Transverse colon (tissue), 4 donors: ENCODE data around the gene ANKFN1. TPM values are rescaled to one million over a fixed set of nuclear protein-coding genes. Genes with fewer than 3 reads are reported as not detected.

ENCODE experiments used
- DNase-seq: peaks from one replicate; pipeline ENCODE4 v3.0.0-alpha.2; 2019
- H3K27ac ChIP-seq, 4 donors: fragments of 200-600 bp; sonication (generic); 2 replicates each; pipeline ENCODE4 v1.5.1; 2016 to 2018; ENCODE audit warnings: inconsistent platforms in 4 of 4
- H3K27me3 ChIP-seq: fragments of 200-600 bp; sonication (generic); 2 replicates; pipeline ENCODE4 v1.5.1; 2017; ENCODE audit warnings: inconsistent platforms
- H3K36me3 ChIP-seq, 4 donors: fragments of 200-600 bp; sonication (generic); 2 replicates each; pipeline ENCODE4 v1.5.1; 2017 to 2019; ENCODE audit warnings: inconsistent platforms in 4 of 4
- H3K4me1 ChIP-seq, 4 donors: fragments of 200-600 bp; sonication (generic); 2 replicates each; pipeline ENCODE4 v1.5.1; 2017 to 2020; ENCODE audit warnings: inconsistent platforms in 4 of 4
- H3K4me3 ChIP-seq, 4 donors: fragments of 200-600 bp; sonication (generic); 1 replicate in 1 of 4; 2 replicates in 3 of 4; pipeline versions ENCODE4 v1.5.1 to v1.6.1; 2017 to 2019; ENCODE audit warnings: inconsistent platforms in 4 of 4
- H3K9me3 ChIP-seq, 2 donors: fragments of 200-600 bp; sonication (generic); 2 replicates each; pipeline ENCODE4 v1.5.1; 2017 to 2019; ENCODE audit warnings: inconsistent platforms in 2 of 2
- EP300 ChIP-seq: sonication (generic); formaldehyde crosslinking; IDR thresholded peaks from one replicate; pipeline ENCODE4 v1.6.1; 2017; ENCODE audit warnings: antibody characterized with exemption, low read depth
- POLR2A ChIP-seq: fragments of 450-650 bp; IDR thresholded peaks from one replicate; pipeline ENCODE4 v1.6.1; 2016; ENCODE audit warnings: antibody characterized with exemption, mild to moderate bottlenecking, moderate library complexity
- POLR2AphosphoS5 ChIP-seq, 3 donors: sonication (generic); formaldehyde crosslinking; IDR thresholded peaks; one replicate each; pipeline ENCODE4 v1.6.1; 2016; ENCODE audit warnings: antibody characterized with exemption in 3 of 3
- WGBS, 2 donors: methylation state at CpG; one replicate each; pipeline ENCODE4 v1.1.5; 2018; ENCODE audit warnings: low coverage in 1 of 2; 5-methylcytosine and 5-hydroxymethylcytosine counted together
- in situ Hi-C, 4 donors: fragments of 200-750 bp; cut with MboI; loops; one replicate each; pipeline versions ENCODE4 v1.15.0 to v1.15.1; 2017; ENCODE audit warnings: low sequenced_read_pairs in 3 of 4, low pct_ligation_motif_present in 1 of 4, low pct_unique_long_range_greater_than_20kb in 1 of 4
- intact Hi-C: fragments of 100-400 bp; cut with DNase I; formaldehyde crosslinking; loops from one replicate; pipeline ENCODE4 v1.15.1; 2023; ENCODE audit warnings: low total_unique reads
- small RNA-seq, 4 donors: library from RNA; depleted of rRNA; stranded (forward); fragments of <200 nt; gene quantifications; one replicate each; pipeline ENCODE3, GENCODE V24; 2016
- total RNA-seq, 4 donors: library from RNA; depleted of rRNA; stranded (reverse); fragments of >200 nt; gene quantifications; one replicate each; pipeline ENCODE4 v1.1.0, GENCODE V29; 2016
- TF ChIP-seq, protein P1 (sequence below), 5 experiments: fragments of 200-600 bp in 3 of 5; fragments of 450-650 bp in 2 of 5; sonication (generic) in 3 of 5; IDR thresholded peaks; 1 replicate in 2 of 5; 2 replicates in 3 of 5; pipeline ENCODE4 v1.5.1; 2016 to 2017; ENCODE audit warnings: antibody characterized with exemption in 5 of 5, inconsistent platforms in 3 of 5, mild to moderate bottlenecking in 2 of 5, moderate library complexity in 1 of 5

The ANKFN1 gene
- total RNA-seq, 4 donors from 2014 or later = 1.2 TPM; not detected in 3

DNA sequence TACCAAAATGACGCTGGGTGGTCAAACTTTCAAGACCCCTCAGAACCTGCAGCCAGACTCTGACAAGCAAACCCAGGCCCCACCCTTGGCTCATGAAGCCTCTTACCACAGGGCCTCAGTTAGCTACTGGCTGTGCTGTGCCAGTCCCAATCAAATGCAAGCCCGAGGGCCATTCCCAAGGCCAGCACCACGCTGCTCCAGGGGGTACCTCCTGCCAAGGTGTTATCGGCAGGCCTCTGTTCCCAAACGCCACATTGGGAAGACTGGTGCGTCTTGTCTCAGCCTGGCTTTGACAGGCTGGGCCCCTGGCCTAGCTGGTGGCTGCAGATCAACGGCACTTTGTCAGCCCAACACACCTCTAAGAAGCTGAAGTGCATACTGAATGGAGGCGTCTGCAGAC is 404.4 kb downstream of the ANKFN1 start:
- no peak for DNase-seq
- intact Hi-C loops (no loop called here), in situ Hi-C loops (no loop called here)
- no peaks in the 10 kb centered on the region for H3K27me3 ChIP-seq
- WGBS, 2 donors = 84% methylated on average over 8 of the region's 8 CpGs; no CpG with 5 or more reads in 1 of the 2 donors
- no peak overlapping the region for H3K27ac ChIP-seq
- no peaks in the 10 kb centered on the region for H3K9me3 ChIP-seq
- no peak overlapping the region for H3K4me3 ChIP-seq
- H3K4me1 ChIP-seq = no peaks in the 10 kb centered on the region
- no peak for TF ChIP-seq POLR2A
- no peak for TF ChIP-seq EP300
- no peaks in the 10 kb centered on the region for H3K36me3 ChIP-seq

DNA sequence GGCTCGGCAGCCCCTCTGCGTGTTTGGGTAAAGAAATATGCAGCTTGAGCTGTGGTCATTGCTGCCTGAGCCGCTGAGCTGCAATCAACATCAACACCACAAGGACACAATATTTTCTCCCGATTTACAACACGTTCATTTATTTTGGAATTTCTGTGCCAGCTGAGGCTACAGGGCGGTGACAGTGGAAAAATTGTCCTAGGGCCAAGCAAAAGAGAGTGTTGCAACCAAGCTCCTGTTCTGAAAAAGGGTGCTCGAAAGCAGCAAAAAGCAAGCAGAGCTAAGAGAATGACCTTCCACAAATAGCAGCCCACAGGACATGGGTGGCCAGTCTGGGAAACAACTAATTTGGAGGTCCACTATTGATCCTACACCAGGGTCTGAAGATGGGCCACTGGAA is 404.8 kb downstream of the ANKFN1 start:
- WGBS, 2 donors = 79 to 97% methylated on average over 5 to 7 of the region's 7 CpGs
- H3K27ac ChIP-seq = no peak overlapping the region
- H3K9me3 ChIP-seq = no peaks in the 10 kb centered on the region
- DNase-seq = no peak
- intact Hi-C loops = no loop called here
- no peaks in the 10 kb centered on the region for H3K27me3 ChIP-seq
- no peak for TF ChIP-seq POLR2A
- TF ChIP-seq, protein P1, sequence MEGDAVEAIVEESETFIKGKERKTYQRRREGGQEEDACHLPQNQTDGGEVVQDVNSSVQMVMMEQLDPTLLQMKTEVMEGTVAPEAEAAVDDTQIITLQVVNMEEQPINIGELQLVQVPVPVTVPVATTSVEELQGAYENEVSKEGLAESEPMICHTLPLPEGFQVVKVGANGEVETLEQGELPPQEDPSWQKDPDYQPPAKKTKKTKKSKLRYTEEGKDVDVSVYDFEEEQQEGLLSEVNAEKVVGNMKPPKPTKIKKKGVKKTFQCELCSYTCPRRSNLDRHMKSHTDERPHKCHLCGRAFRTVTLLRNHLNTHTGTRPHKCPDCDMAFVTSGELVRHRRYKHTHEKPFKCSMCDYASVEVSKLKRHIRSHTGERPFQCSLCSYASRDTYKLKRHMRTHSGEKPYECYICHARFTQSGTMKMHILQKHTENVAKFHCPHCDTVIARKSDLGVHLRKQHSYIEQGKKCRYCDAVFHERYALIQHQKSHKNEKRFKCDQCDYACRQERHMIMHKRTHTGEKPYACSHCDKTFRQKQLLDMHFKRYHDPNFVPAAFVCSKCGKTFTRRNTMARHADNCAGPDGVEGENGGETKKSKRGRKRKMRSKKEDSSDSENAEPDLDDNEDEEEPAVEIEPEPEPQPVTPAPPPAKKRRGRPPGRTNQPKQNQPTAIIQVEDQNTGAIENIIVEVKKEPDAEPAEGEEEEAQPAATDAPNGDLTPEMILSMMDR (IDR thresholded peaks at IDR 0.05) = no peak
- no peak for TF ChIP-seq EP300
- no peak for TF ChIP-seq POLR2AphosphoS5 (IDR thresholded peaks at IDR 0.05)
- in situ Hi-C loops = no loop called here
- no peaks in the 10 kb centered on the region for H3K4me1 ChIP-seq
- no peaks in the 10 kb centered on the region for H3K36me3 ChIP-seq
- no peak overlapping the region for H3K4me3 ChIP-seq

Small RNA genes within 50 kb of the gene (small RNA-seq; reads per million reads assigned to genes)
- 0 reads per million in 4 donors for gene AC006600.1
